OCI-LY1 (cell line): ENCODE measurements around the gene EPHA7.

Experiments
- H2AFZ ChIP-seq: fragments of 200-600 bp; sonication (generic), shearing (Covaris generic); 2 replicates; pipeline ENCODE4 v1.6.0; 2014; ENCODE audit warnings: antibody characterized with exemption, mild to moderate bottlenecking, low read length
- H3F3A ChIP-seq: fragments of 200-600 bp; sonication (generic), shearing (Covaris generic); 2 replicates; pipeline ENCODE4 v1.6.0; 2014; ENCODE audit warnings: mild to moderate bottlenecking, antibody characterized with exemption, low read length, moderate library complexity; ENCODE audit not compliant: insufficient read depth
- H3K27ac ChIP-seq: fragments of 200-600 bp; sonication (generic); 2 replicates; pipeline ENCODE4 v1.5.1; 2014; ENCODE audit warnings: low read length, mixed run types, mild to moderate bottlenecking, low read depth; ENCODE audit not compliant: poor library complexity, severe bottlenecking
- H3K27me3 ChIP-seq: fragments of 200-600 bp; sonication (generic); 2 replicates; pipeline ENCODE4 v1.6.0; 2014; ENCODE audit warnings: antibody characterized with exemption, mild to moderate bottlenecking, low read length, moderate library complexity; ENCODE audit not compliant: insufficient read depth
- H3K36me3 ChIP-seq: fragments of 200-600 bp; sonication (generic); 2 replicates; pipeline ENCODE4 v1.6.1; 2014; ENCODE audit warnings: mild to moderate bottlenecking, antibody characterized with exemption, low read length, moderate library complexity, mixed read lengths; ENCODE audit not compliant: insufficient read depth
- H3K4me1 ChIP-seq: fragments of 200-600 bp; sonication (generic); 2 replicates; pipeline ENCODE4 v1.5.1; 2014; ENCODE audit warnings: mild to moderate bottlenecking, low read length, moderate library complexity; ENCODE audit not compliant: insufficient read depth, severe bottlenecking
- H3K4me2 ChIP-seq: fragments of 200-600 bp; sonication (generic), shearing (Covaris generic); 2 replicates; pipeline ENCODE4 v1.6.1; 2014; ENCODE audit warnings: low read length
- H3K4me3 ChIP-seq: fragments of 200-600 bp; sonication (generic); 2 replicates; pipeline ENCODE4 v1.5.1; 2014; ENCODE audit warnings: low read length, low read depth, mild to moderate bottlenecking, mixed read lengths; ENCODE audit not compliant: poor library complexity, severe bottlenecking
- H3K79me2 ChIP-seq: fragments of 200-600 bp; shearing (Covaris generic); 2 replicates; pipeline ENCODE4 v1.6.1; 2016; ENCODE audit warnings: mixed run types, low read length, mixed read lengths; ENCODE audit not compliant: insufficient read depth
- H3K9ac ChIP-seq: fragments of 200-600 bp; sonication (generic), shearing (Covaris generic); 2 replicates; pipeline ENCODE4 v1.6.1; 2014; ENCODE audit warnings: mild to moderate bottlenecking, low read length, mixed read lengths
- H3K9me2 ChIP-seq: fragments of 200-600 bp; sonication (generic), shearing (Covaris generic); 2 replicates; pipeline ENCODE4 v1.6.1; 2014; ENCODE audit warnings: low read depth, mild to moderate bottlenecking, low read length, mixed read lengths
- H3K9me3 ChIP-seq: fragments of 200-600 bp; shearing (Covaris generic); 2 replicates; pipeline ENCODE4 v1.6.1; 2014; ENCODE audit warnings: low read length, mixed read lengths
- H4K20me1 ChIP-seq: fragments of 200-600 bp; sonication (generic), shearing (Covaris generic); 2 replicates; pipeline ENCODE4 v1.6.0; 2016; ENCODE audit warnings: mild to moderate bottlenecking, low read length; ENCODE audit not compliant: insufficient read depth
- EZH2 ChIP-seq: fragments of 200-600 bp; sonication (generic), shearing (Covaris generic); IDR thresholded peaks from 2 replicates; pipeline ENCODE4 v1.8.0; 2017; ENCODE audit warnings: borderline replicate concordance, mixed run types, mild to moderate bottlenecking, antibody characterized with exemption, low read length, moderate library complexity, mixed read lengths
- TF ChIP-seq, protein P1 (sequence below): fragments of 200-600 bp; sonication (generic), shearing (Covaris generic); IDR thresholded peaks from 2 replicates; pipeline ENCODE4 v1.5.1; 2017; ENCODE audit warnings: mild to moderate bottlenecking, antibody characterized with exemption, low read length, moderate library complexity, mixed read lengths

Gene EPHA7

DNA sequence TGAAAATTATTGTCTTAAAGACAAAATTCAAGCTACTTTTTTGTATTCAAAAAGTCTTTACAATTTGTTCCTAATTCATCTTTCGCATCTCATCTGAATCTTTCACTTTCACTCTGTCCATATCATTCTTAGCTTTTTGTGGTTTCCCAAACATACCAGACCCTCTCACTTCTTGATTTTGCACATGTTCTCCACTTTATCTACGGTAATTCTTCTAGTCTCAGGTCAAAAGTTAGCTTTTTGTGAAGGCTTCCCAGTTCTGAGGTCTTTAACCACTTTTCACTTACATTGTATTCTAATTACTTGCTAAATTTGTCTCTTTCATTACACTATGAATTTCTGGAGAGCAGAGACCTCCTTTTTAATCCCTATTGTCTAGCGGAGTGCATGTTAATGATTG is 34.6 kb upstream of the EPHA7 start:
- Histone ChIP-seq H3K9me2 (no peaks in the 10 kb centered on the region), H2AFZ (no peak overlapping the region), H4K20me1 (no peaks in the 10 kb centered on the region), H3K27me3 (no peaks in the 10 kb centered on the region), H3F3A (no peaks in the 10 kb centered on the region), H3K36me3 (no peaks in the 10 kb centered on the region), H3K9ac (no peak overlapping the region), H3K27ac (no peak overlapping the region), H3K4me3 (no peak overlapping the region), H3K79me2 (no peaks in the 10 kb centered on the region), H3K9me3 (no peaks in the 10 kb centered on the region), H3K4me2 (no peak overlapping the region), H3K4me1 (no peaks in the 10 kb centered on the region)
- TF ChIP-seq EZH2: no peak
- TF ChIP-seq, protein P1, sequence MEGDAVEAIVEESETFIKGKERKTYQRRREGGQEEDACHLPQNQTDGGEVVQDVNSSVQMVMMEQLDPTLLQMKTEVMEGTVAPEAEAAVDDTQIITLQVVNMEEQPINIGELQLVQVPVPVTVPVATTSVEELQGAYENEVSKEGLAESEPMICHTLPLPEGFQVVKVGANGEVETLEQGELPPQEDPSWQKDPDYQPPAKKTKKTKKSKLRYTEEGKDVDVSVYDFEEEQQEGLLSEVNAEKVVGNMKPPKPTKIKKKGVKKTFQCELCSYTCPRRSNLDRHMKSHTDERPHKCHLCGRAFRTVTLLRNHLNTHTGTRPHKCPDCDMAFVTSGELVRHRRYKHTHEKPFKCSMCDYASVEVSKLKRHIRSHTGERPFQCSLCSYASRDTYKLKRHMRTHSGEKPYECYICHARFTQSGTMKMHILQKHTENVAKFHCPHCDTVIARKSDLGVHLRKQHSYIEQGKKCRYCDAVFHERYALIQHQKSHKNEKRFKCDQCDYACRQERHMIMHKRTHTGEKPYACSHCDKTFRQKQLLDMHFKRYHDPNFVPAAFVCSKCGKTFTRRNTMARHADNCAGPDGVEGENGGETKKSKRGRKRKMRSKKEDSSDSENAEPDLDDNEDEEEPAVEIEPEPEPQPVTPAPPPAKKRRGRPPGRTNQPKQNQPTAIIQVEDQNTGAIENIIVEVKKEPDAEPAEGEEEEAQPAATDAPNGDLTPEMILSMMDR: no peak

DNA sequence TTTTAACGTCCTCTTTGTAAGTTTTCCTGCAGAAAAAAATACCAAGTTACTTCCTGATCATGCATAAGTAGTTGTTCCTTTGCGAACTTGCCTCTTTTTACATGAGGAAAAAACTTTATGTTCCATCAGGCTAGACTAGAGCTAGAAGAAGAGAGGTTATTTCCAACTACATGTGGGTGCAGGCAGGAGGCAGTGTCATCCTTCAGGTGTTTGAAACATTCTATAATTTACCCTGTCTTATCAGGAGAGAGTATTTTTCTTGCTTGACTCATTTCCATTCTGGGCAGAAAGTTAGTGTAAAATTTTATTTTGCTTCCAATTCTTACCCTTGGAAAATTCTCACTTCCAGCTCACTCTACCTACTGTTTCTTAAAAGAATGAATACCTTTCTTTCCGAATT is 28.5 kb upstream of the EPHA7 start:
- Histone ChIP-seq H4K20me1 (no peaks in the 10 kb centered on the region), H3F3A (no peaks in the 10 kb centered on the region), H3K4me3 (no peak overlapping the region), H3K79me2 (no peaks in the 10 kb centered on the region), H3K9me2 (no peaks in the 10 kb centered on the region), H3K9me3 (no peaks in the 10 kb centered on the region), H3K27me3 (no peaks in the 10 kb centered on the region), H3K9ac (no peak overlapping the region), H3K36me3 (no peaks in the 10 kb centered on the region), H2AFZ (no peak overlapping the region), H3K4me1 (no peaks in the 10 kb centered on the region), H3K27ac (no peak overlapping the region), H3K4me2 (no peak overlapping the region)
- TF ChIP-seq, protein P1: no peak
- TF ChIP-seq EZH2: no peak

DNA sequence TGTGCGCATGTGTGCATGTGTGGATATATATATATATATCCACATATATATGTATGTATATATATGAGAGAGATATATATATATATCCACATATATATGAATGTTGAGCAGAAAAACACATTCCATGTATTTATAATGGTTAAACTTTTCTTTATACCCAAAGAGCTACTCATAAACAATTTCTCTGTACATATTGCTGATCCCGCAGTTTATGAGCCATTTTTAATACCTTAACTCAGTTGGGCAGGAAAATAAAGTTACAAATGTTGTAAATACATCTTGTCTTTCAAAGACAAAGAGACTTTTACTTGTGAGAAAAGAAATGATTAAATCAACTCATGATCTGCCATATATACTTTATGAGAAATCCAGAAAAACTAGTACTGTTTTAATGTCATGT is 18.1 kb upstream of the EPHA7 start:
- H3K27ac ChIP-seq: no peak overlapping the region
- H3K4me3 ChIP-seq: no peak overlapping the region
- no peaks in the 10 kb centered on the region for H3K36me3 ChIP-seq
- H3K9ac ChIP-seq: no peak overlapping the region
- no peak overlapping the region for H2AFZ ChIP-seq
- no peaks in the 10 kb centered on the region for H3K4me1 ChIP-seq
- no peak for TF ChIP-seq EZH2
- TF ChIP-seq, protein P1: no peak
- no peaks in the 10 kb centered on the region for H4K20me1 ChIP-seq
- H3K79me2 ChIP-seq: no peaks in the 10 kb centered on the region
- no peaks in the 10 kb centered on the region for H3K27me3 ChIP-seq
- H3K9me2 ChIP-seq: no peaks in the 10 kb centered on the region
- H3F3A ChIP-seq: no peaks in the 10 kb centered on the region
- H3K4me2 ChIP-seq: no peak overlapping the region
- H3K9me3 ChIP-seq: no peaks in the 10 kb centered on the region
